Measurements from ENCODE around the gene STRBP. TPM values are rescaled to one million over a fixed set of nuclear protein-coding genes. Genes with fewer than 3 reads are reported as not detected.

The STRBP gene
- total and polyA plus RNA-seq, 9 of the 15 experiments (the other 6 are each of a cell fraction or from before 2014, with no cell fraction given), result 27.7 to 84.0 (median 70.2) TPM

DNA sequence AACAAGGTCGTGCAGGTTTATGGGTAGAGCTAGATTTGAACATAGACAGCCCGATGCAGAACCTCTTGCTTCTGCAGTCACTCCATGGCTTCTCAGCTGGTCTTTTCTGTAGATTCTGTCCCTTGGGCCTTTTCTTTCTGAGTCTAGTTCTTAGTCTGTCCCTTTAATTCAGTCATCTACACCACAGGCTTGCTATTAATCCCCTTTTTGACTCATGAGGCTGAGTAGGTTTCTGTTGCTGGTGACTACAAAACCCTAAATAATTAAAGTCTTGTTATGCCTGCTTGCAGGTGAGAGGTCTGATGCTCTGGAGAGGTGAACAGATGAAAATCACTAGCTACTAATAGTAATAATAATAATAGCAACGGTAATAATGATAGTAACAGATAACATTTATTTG, 19.3 kb upstream of the STRBP start (continued):
- TF ChIP-seq, protein P1, sequence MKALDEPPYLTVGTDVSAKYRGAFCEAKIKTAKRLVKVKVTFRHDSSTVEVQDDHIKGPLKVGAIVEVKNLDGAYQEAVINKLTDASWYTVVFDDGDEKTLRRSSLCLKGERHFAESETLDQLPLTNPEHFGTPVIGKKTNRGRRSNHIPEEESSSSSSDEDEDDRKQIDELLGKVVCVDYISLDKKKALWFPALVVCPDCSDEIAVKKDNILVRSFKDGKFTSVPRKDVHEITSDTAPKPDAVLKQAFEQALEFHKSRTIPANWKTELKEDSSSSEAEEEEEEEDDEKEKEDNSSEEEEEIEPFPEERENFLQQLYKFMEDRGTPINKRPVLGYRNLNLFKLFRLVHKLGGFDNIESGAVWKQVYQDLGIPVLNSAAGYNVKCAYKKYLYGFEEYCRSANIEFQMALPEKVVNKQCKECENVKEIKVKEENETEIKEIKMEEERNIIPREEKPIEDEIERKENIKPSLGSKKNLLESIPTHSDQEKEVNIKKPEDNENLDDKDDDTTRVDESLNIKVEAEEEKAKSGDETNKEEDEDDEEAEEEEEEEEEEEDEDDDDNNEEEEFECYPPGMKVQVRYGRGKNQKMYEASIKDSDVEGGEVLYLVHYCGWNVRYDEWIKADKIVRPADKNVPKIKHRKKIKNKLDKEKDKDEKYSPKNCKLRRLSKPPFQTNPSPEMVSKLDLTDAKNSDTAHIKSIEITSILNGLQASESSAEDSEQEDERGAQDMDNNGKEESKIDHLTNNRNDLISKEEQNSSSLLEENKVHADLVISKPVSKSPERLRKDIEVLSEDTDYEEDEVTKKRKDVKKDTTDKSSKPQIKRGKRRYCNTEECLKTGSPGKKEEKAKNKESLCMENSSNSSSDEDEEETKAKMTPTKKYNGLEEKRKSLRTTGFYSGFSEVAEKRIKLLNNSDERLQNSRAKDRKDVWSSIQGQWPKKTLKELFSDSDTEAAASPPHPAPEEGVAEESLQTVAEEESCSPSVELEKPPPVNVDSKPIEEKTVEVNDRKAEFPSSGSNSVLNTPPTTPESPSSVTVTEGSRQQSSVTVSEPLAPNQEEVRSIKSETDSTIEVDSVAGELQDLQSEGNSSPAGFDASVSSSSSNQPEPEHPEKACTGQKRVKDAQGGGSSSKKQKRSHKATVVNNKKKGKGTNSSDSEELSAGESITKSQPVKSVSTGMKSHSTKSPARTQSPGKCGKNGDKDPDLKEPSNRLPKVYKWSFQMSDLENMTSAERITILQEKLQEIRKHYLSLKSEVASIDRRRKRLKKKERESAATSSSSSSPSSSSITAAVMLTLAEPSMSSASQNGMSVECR (CRISPR knock-in tag; IDR thresholded peaks at IDR 0.05), result no peak
- TF ChIP-seq MAFF (IDR thresholded peaks at IDR 0.05; ENCODE audit: low read length) (no peak), HLTF (IDR thresholded peaks at IDR 0.05) (no peak), SP1 (CRISPR knock-in tag; IDR thresholded peaks at IDR 0.05) (no peak), CHCHD3 (CRISPR knock-in tag; IDR thresholded peaks at IDR 0.05) (no peak), ZNF239 (CRISPR knock-in tag; IDR thresholded peaks at IDR 0.05) (no peak), SMAD2 (IDR thresholded peaks at IDR 0.05; ENCODE audit: low read depth, low read length) (no peak), POLR2B (IDR thresholded peaks at IDR 0.05; ENCODE audit: low read depth, partially characterized antibody) (no peak), ZNF444 (CRISPR knock-in tag; IDR thresholded peaks at IDR 0.05) (no peak), BCL6 (CRISPR knock-in tag; IDR thresholded peaks at IDR 0.05) (no peak), MED1 (CRISPR knock-in tag; IDR thresholded peaks at IDR 0.05; ENCODE audit: borderline replicate concordance) (no peak), TEAD2 (tag; IDR thresholded peaks at IDR 0.05) (no peak)
- TF ChIP-seq, protein P2, sequence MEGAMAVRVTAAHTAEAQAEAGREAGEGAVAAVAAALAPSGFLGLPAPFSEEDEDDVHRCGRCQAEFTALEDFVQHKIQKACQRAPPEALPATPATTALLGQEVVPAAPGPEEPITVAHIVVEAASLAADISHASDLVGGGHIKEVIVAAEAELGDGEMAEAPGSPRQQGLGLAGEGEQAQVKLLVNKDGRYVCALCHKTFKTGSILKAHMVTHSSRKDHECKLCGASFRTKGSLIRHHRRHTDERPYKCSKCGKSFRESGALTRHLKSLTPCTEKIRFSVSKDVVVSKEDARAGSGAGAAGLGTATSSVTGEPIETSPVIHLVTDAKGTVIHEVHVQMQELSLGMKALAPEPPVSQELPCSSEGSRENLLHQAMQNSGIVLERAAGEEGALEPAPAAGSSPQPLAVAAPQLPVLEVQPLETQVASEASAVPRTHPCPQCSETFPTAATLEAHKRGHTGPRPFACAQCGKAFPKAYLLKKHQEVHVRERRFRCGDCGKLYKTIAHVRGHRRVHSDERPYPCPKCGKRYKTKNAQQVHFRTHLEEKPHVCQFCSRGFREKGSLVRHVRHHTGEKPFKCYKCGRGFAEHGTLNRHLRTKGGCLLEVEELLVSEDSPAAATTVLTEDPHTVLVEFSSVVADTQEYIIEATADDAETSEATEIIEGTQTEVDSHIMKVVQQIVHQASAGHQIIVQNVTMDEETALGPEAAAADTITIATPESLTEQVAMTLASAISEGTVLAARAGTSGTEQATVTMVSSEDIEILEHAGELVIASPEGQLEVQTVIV (CRISPR knock-in tag; IDR thresholded peaks at IDR 0.05; ENCODE audit: borderline replicate concordance), result no peak
- TF ChIP-seq, protein P3, sequence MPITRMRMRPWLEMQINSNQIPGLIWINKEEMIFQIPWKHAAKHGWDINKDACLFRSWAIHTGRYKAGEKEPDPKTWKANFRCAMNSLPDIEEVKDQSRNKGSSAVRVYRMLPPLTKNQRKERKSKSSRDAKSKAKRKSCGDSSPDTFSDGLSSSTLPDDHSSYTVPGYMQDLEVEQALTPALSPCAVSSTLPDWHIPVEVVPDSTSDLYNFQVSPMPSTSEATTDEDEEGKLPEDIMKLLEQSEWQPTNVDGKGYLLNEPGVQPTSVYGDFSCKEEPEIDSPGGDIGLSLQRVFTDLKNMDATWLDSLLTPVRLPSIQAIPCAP (CRISPR knock-in tag; IDR thresholded peaks at IDR 0.05; ENCODE audit: borderline replicate concordance), result no peak
- TF ChIP-seq, protein P4, sequence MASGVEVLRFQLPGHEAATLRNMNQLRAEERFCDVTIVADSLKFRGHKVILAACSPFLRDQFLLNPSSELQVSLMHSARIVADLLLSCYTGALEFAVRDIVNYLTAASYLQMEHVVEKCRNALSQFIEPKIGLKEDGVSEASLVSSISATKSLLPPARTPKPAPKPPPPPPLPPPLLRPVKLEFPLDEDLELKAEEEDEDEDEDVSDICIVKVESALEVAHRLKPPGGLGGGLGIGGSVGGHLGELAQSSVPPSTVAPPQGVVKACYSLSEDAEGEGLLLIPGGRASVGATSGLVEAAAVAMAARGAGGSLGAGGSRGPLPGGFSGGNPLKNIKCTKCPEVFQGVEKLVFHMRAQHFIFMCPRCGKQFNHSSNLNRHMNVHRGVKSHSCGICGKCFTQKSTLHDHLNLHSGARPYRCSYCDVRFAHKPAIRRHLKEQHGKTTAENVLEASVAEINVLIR (CRISPR knock-in tag; IDR thresholded peaks at IDR 0.05), result no peak

Data from K562 (cell line).